ENCODE results near the gene LNX1. TPM values are rescaled to one million over a fixed set of nuclear protein-coding genes. Genes with fewer than 3 reads are reported as not detected.

LNX1 gene
- total and polyA plus RNA-seq, 2 of the 13 experiments (the other 11 are each of a cell fraction or from before 2014, with no cell fraction given), result 0.49 TPM

- no peak for ATAC-seq
- TF ChIP-seq TRIM24 (CRISPR knock-in tag; IDR thresholded peaks at IDR 0.05) (no peak), ATF6 (CRISPR knock-in tag; conservative IDR thresholded peaks at IDR 0.05) (no peak), AKAP8 (CRISPR knock-in tag; IDR thresholded peaks at IDR 0.05) (no peak), NPAS2 (CRISPR knock-in tag; IDR thresholded peaks at IDR 0.05; ENCODE audit: borderline replicate concordance) (no peak), KDM3A (CRISPR knock-in tag; IDR thresholded peaks at IDR 0.05; ENCODE audit: low read depth) (no peak), ZNF30 (CRISPR knock-in tag; IDR thresholded peaks at IDR 0.05) (no peak), FOXO1 (CRISPR knock-in tag; IDR thresholded peaks at IDR 0.05) (no peak), NR2F6 (IDR thresholded peaks at IDR 0.05) (no peak), NR2F6 (CRISPR knock-in tag; IDR thresholded peaks at IDR 0.05) (no peak), ZNF772 (CRISPR knock-in tag; IDR thresholded peaks at IDR 0.05) (no peak), ZNF280B (CRISPR knock-in tag; IDR thresholded peaks at IDR 0.05; ENCODE audit: borderline replicate concordance) (no peak)
- in situ Hi-C loops (cut with HindIII; ENCODE audit: extremely low pct_ligation_motif_present, low pct_unique_long_range_greater_than_20kb) (no loop called here), intact Hi-C loops (cut with micrococcal nuclease; ENCODE audit: unreplicated experiment) (no loop called here)
- no peak overlapping the region for H3K4me3 ChIP-seq (replicated peaks in 1 of 3; ENCODE audit: insufficient read depth in 1 of 3, low read depth in 2 of 3, low read length in 3 of 3)
- H3K9ac ChIP-seq (ENCODE audit: insufficient read depth, low read depth, low read length), result no peak overlapping the region
- no peak for DNase-seq (ENCODE audit: low spot score)
- 62% methylated on average over 3 of the region's 3 CpGs for WGBS (ENCODE audit: low lambda C conversion rate)
- FAIRE-seq, result no peak
- ChIA-PET POLR2A (no interaction called here), CTCF (ENCODE audit: low intra/inter-chr PET ratio, low total read pairs) (no interaction called here)
- no peaks in the 10 kb centered on the region for H3K9me3 ChIP-seq (ENCODE audit: low read length)
- H3K27ac ChIP-seq (ENCODE audit: extremely low read length, insufficient read depth, low read length), result no peak overlapping the region
- H4K20me1 ChIP-seq (ENCODE audit: insufficient read depth, low read length), result no peaks in the 10 kb centered on the region
- no peaks in the 10 kb centered on the region for H3K79me2 ChIP-seq (ENCODE audit: insufficient read depth, low read length)
- H3K4me2 ChIP-seq (ENCODE audit: low read depth, low read length), result no peak overlapping the region
- no TSS peak for BruUV-seq (replicated peaks)
- H3K4me1 ChIP-seq (ENCODE audit: insufficient read depth, low read length), result peaks cover 54% of the 10 kb centered on the region
- no peaks in the 10 kb centered on the region for H3K36me3 ChIP-seq (replicated peaks in 1 of 2; ENCODE audit: control insufficient read depth in 1 of 2, insufficient read depth in 2 of 2, low read length in 2 of 2)
- no peaks in the 10 kb centered on the region for H3K27me3 ChIP-seq (ENCODE audit: control insufficient read depth in 1 of 2, insufficient read depth in 2 of 2, low read length in 2 of 2)
- no peak overlapping the region for H2AFZ ChIP-seq (ENCODE audit: low read length)
These were observed 7.8 kb downstream of the LNX1 start for GRCh38 chr4:53583513-53583912.

Data from HepG2 (cell line).